Thymus (tissue), 2 donors: Measurements from ENCODE around the gene FAM170A. TPM values are rescaled to one million over a fixed set of nuclear protein-coding genes. Genes with fewer than 3 reads are reported as not detected.

Source experiments
- polyA plus RNA-seq: library from polyadenylated mRNA; stranded (reverse); fragments of 200-250 nt; gene quantifications from one replicate; pipeline ENCODE4 v1.2.3, GENCODE V29; 2013
- total RNA-seq: library from RNA; stranded (reverse); fragments of 120-200 nt; gene quantifications from one replicate; pipeline ENCODE4 v1.2.4, GENCODE V29; 2013
- donor health status: healthy.

The FAM170A gene
- total and polyA plus RNA-seq, 2 donors = 0.05 TPM; not detected in 1

Other genes starting within 250 kb of the FAM170A start
- 97.6 TPM for gene HSD17B4, start 177.1 kb upstream of the FAM170A start, total RNA-seq
- 178 TPM for gene HSD17B4, start 177.1 kb upstream of the FAM170A start, polyA plus RNA-seq